HUES64 (cell line): ENCODE results near the gene HMGXB4.

ENCODE experiments used
- H3K27ac ChIP-seq: 2 replicates; pipeline ENCODE4 v1.7.0; 2013; ENCODE audit warnings: low read depth, low read length, inconsistent platforms
- H3K27me3 ChIP-seq: 2 replicates; pipeline ENCODE4 v1.6.1; 2013; ENCODE audit warnings: mild to moderate bottlenecking, low read length; ENCODE audit not compliant: insufficient read depth
- H3K36me3 ChIP-seq: 2 replicates; pipeline ENCODE4 v1.6.1; 2013; ENCODE audit warnings: mild to moderate bottlenecking, low read length; ENCODE audit not compliant: insufficient read depth
- H3K4me1 ChIP-seq: 2 replicates; pipeline ENCODE4 v1.6.1; 2013; ENCODE audit warnings: mild to moderate bottlenecking, low read length, moderate library complexity; ENCODE audit not compliant: insufficient read depth
- H3K4me3 ChIP-seq: 2 replicates; pipeline ENCODE4 v1.5.1; 2013; ENCODE audit warnings: mild to moderate bottlenecking, low read length, moderate library complexity
- H3K9ac ChIP-seq: 2 replicates; pipeline ENCODE4 v1.6.1; 2013; ENCODE audit warnings: mild to moderate bottlenecking, low read depth, low read length
- H3K9me3 ChIP-seq: 2 replicates; pipeline ENCODE4 v1.6.1; 2013; ENCODE audit warnings: low read depth, low read length; ENCODE audit not compliant: insufficient read depth
- WGBS: fragments of 150-250, 120-280 bp; methylation state at CpG from one replicate; pipeline ENCODE4 v1.1.7; 2013; ENCODE audit warnings: missing lambda C conversion rate; 5-methylcytosine and 5-hydroxymethylcytosine counted together

The HMGXB4 gene

GRCh38 chr22:35258191-35258988 lies 1.1 kb downstream of the HMGXB4 start:
- peaks cover 39% of the 10 kb centered on the region for H3K36me3 ChIP-seq
- peak overlapping the region; percentile 97 for H3K9ac ChIP-seq

GRCh38 chr22:35264986-35265385 lies 7.7 kb downstream of the HMGXB4 start:
- Histone ChIP-seq H3K27me3 (no peaks in the 10 kb centered on the region), H3K9ac (no peak overlapping the region), H3K36me3 (peaks cover 92% of the 10 kb centered on the region), H3K27ac (no peak overlapping the region), H3K9me3 (no peaks in the 10 kb centered on the region), H3K4me1 (no peaks in the 10 kb centered on the region), H3K4me3 (no peak overlapping the region)
- WGBS = 97% methylated on average over 7 of the region's 7 CpGs

More at GRCh38 chr22:35258191-35258988, 1.1 kb downstream of the HMGXB4 start:
- H3K27me3 ChIP-seq = no peaks in the 10 kb centered on the region
- H3K9me3 ChIP-seq = no peaks in the 10 kb centered on the region
- 26% methylated on average over 23 of the region's 23 CpGs for WGBS
- peak overlapping the region; percentile 93 for H3K27ac ChIP-seq
- peak overlapping the region; percentile 69 for H3K4me3 ChIP-seq
- peaks cover 9% of the 10 kb centered on the region; the same call in 1 of the 2 replicates for H3K4me1 ChIP-seq

- Histone ChIP-seq H3K4me1 (no peaks in the 10 kb centered on the region), H3K9ac (no peak overlapping the region), H3K4me3 (no peak overlapping the region), H3K27ac (no peak overlapping the region), H3K9me3 (no peaks in the 10 kb centered on the region), H3K36me3 (peaks cover 98% of the 10 kb centered on the region), H3K27me3 (no peaks in the 10 kb centered on the region)
- 91% methylated on average over 3 of the region's 3 CpGs for WGBS
Observed at GRCh38 chr22:35266277-35266676, 9.0 kb downstream of the HMGXB4 start.

- Histone ChIP-seq H3K4me3 (no peak overlapping the region), H3K9ac (no peak overlapping the region), H3K36me3 (peaks cover 98% of the 10 kb centered on the region), H3K27ac (no peak overlapping the region), H3K9me3 (no peaks in the 10 kb centered on the region), H3K27me3 (no peaks in the 10 kb centered on the region), H3K4me1 (no peaks in the 10 kb centered on the region)
- 95% methylated on average over 3 of the region's 3 CpGs for WGBS
Observed at GRCh38 chr22:35269630-35270029, 12.3 kb downstream of the HMGXB4 start.

- Histone ChIP-seq H3K9ac (no peak overlapping the region), H3K4me3 (no peak overlapping the region), H3K9me3 (no peaks in the 10 kb centered on the region), H3K36me3 (peaks cover 88% of the 10 kb centered on the region), H3K27me3 (no peaks in the 10 kb centered on the region), H3K27ac (no peak overlapping the region), H3K4me1 (no peaks in the 10 kb centered on the region)
- WGBS = 97% methylated on average over 8 of the region's 8 CpGs
Observed at GRCh38 chr22:35274154-35274871, 17.0 kb downstream of the HMGXB4 start.

GRCh38 chr22:35275580-35275979 lies 18.3 kb downstream of the HMGXB4 start:
- no peak overlapping the region for H3K4me3 ChIP-seq
- no peak overlapping the region for H3K27ac ChIP-seq
- H3K27me3 ChIP-seq = no peaks in the 10 kb centered on the region
- H3K9ac ChIP-seq = no peak overlapping the region
- WGBS = 89% methylated on average over 1 of the region's 1 CpG
- peaks cover 86% of the 10 kb centered on the region for H3K36me3 ChIP-seq
- H3K4me1 ChIP-seq = no peaks in the 10 kb centered on the region
- H3K9me3 ChIP-seq = no peaks in the 10 kb centered on the region

GRCh38 chr22:35276019-35276418 lies 18.7 kb downstream of the HMGXB4 start:
- WGBS = 80% methylated on average over 3 of the region's 4 CpGs
- H3K36me3 ChIP-seq = peaks cover 86% of the 10 kb centered on the region
- H3K9me3 ChIP-seq = no peaks in the 10 kb centered on the region
- H3K4me3 ChIP-seq = no peak overlapping the region
- H3K4me1 ChIP-seq = no peaks in the 10 kb centered on the region
- H3K27ac ChIP-seq = no peak overlapping the region
- no peak overlapping the region for H3K9ac ChIP-seq
- no peaks in the 10 kb centered on the region for H3K27me3 ChIP-seq

- H3K27ac ChIP-seq = no peak overlapping the region
- H3K9me3 ChIP-seq = no peaks in the 10 kb centered on the region
- H3K4me1 ChIP-seq = no peaks in the 10 kb centered on the region
- WGBS = 94% methylated on average over 1 of the region's 1 CpG
- H3K27me3 ChIP-seq = no peaks in the 10 kb centered on the region
- no peak overlapping the region for H3K4me3 ChIP-seq
- peaks cover 92% of the 10 kb centered on the region for H3K36me3 ChIP-seq
- no peak overlapping the region for H3K9ac ChIP-seq
Observed at GRCh38 chr22:35288116-35288515, 30.8 kb downstream of the HMGXB4 start.

- Histone ChIP-seq H3K36me3 (peaks cover 93% of the 10 kb centered on the region), H3K27ac (no peak overlapping the region), H3K4me1 (no peaks in the 10 kb centered on the region), H3K9ac (no peak overlapping the region), H3K4me3 (no peak overlapping the region), H3K9me3 (no peaks in the 10 kb centered on the region), H3K27me3 (no peaks in the 10 kb centered on the region)
- 98% methylated on average over 2 of the region's 3 CpGs for WGBS
Observed at GRCh38 chr22:35292786-35293185, 35.5 kb downstream of the HMGXB4 start.

- Histone ChIP-seq H3K4me3 (no peak overlapping the region), H3K27me3 (no peaks in the 10 kb centered on the region), H3K9ac (no peak overlapping the region), H3K27ac (no peak overlapping the region), H3K9me3 (no peaks in the 10 kb centered on the region), H3K4me1 (no peaks in the 10 kb centered on the region), H3K36me3 (peaks cover 67% of the 10 kb centered on the region)
Observed at GRCh38 chr22:35296051-35296450, 38.8 kb downstream of the HMGXB4 start.

GRCh38 chr22:35299217-35299672 lies 42.0 kb downstream of the HMGXB4 start:
- Histone ChIP-seq H3K27me3 (no peaks in the 10 kb centered on the region), H3K9ac (no peak overlapping the region), H3K27ac (peak overlapping the region; percentile 50; the same call in 1 of the 2 replicates), H3K9me3 (no peaks in the 10 kb centered on the region), H3K4me1 (no peaks in the 10 kb centered on the region), H3K36me3 (peaks cover 35% of the 10 kb centered on the region), H3K4me3 (peak overlapping the region; percentile 67)
- 33% methylated on average over 13 of the region's 13 CpGs for WGBS
